SK-N-SH (cell line): ENCODE measurements around the gene PCDHGA2. TPM values are rescaled to one million over a fixed set of nuclear protein-coding genes. Genes with fewer than 3 reads are reported as not detected.
A peak's percentile ranks its signal among the peaks of the same experiment; 100 is the strongest.

Source experiments
- CTCF ChIA-PET: fragments of 300-600, 350-600 bp; formaldehyde crosslinking; extraction: SDS; loops from one replicate; lab custom pipeline; 2021; lab: Yijun Ruan, JAX
- POLR2A ChIA-PET: fragments of 350-600 bp; sonication (Branson Sonifier 250); formaldehyde crosslinking; extraction: SDS; loops from one replicate; lab custom pipeline; 2020; ENCODE audit warnings: antibody characterized with exemption, inconsistent platforms; lab: Yijun Ruan, JAX
- DNase-seq: peaks from one replicate; pipeline ENCODE4 v3.0.0; 2012
- H2AFZ ChIP-seq: fragments of 200-600 bp; sonication (generic); 2 replicates; pipeline ENCODE4 v1.8.1; 2016; ENCODE audit warnings: antibody characterized with exemption, mild to moderate bottlenecking, low read depth
- H3F3A ChIP-seq: fragments of 200-600 bp; sonication (generic); replicated peaks from 2 replicates; pipeline ENCODE3; 2016; ENCODE audit warnings: antibody characterized with exemption, mild to moderate bottlenecking; ENCODE audit not compliant: insufficient read depth
- H3K27ac ChIP-seq, 2 experiments: fragments of 200-500 bp in 1 of 2; fragments of 200-600 bp in 1 of 2; sonication (Bioruptor generic) in 1 of 2; sonication (generic), shearing (Covaris generic) in 1 of 2; 2 replicates each; pipeline versions ENCODE4 v1.5.1 to v1.6.1; 2014 to 2016; ENCODE audit warnings: low read depth in 2 of 2, inconsistent platforms in 1 of 2, low read length in 1 of 2, mild to moderate bottlenecking in 1 of 2, mixed read lengths in 1 of 2
- H3K27me3 ChIP-seq: fragments of 200-600 bp; sonication (generic), shearing (Covaris generic); 2 replicates; pipeline ENCODE4 v1.6.1; 2016; ENCODE audit warnings: mixed run types; ENCODE audit not compliant: insufficient read depth
- H3K36me3 ChIP-seq, 2 experiments: fragments of 200-500 bp in 1 of 2; fragments of 200-600 bp in 1 of 2; sonication (Bioruptor generic) in 1 of 2; sonication (generic) in 1 of 2; replicated peaks in 1 of 2; 2 replicates each; pipeline versions ENCODE3 to v1.5.1; 2014 to 2016; ENCODE audit warnings: low read length in 1 of 2, mild to moderate bottlenecking in 1 of 2; ENCODE audit not compliant: insufficient read depth in 2 of 2, control insufficient read depth in 1 of 2
- H3K4me1 ChIP-seq, 2 experiments: fragments of 200-500 bp in 1 of 2; fragments of 200-600 bp in 1 of 2; sonication (Bioruptor generic) in 1 of 2; sonication (generic), shearing (Covaris generic) in 1 of 2; 2 replicates each; pipeline versions ENCODE4 v1.5.1 to v1.6.1; 2014 to 2016; ENCODE audit warnings: low read depth in 1 of 2, low read length in 1 of 2, mixed run types in 1 of 2; ENCODE audit not compliant: insufficient read depth in 2 of 2, control insufficient read depth in 1 of 2
- H3K4me2 ChIP-seq: fragments of 200-600 bp; sonication (generic), shearing (Covaris generic); 2 replicates; pipeline ENCODE4 v1.6.1; 2017; ENCODE audit warnings: mixed run types
- H3K4me3 ChIP-seq, 2 experiments: fragments of 200-500 bp in 1 of 2; fragments of 200-600 bp in 1 of 2; sonication (Bioruptor generic) in 1 of 2; sonication (generic), shearing (Covaris generic) in 1 of 2; 2 replicates each; pipeline versions ENCODE4 v1.5.1 to v1.8.1; 2014 to 2016; ENCODE audit warnings: low read depth in 2 of 2, inconsistent platforms in 1 of 2, low read length in 1 of 2, mild to moderate bottlenecking in 1 of 2, mixed read lengths in 1 of 2, moderate library complexity in 1 of 2
- H3K79me2 ChIP-seq: fragments of 200-600 bp; sonication (generic); 2 replicates; pipeline ENCODE4 v1.8.1; 2017; ENCODE audit warnings: mild to moderate bottlenecking; ENCODE audit not compliant: insufficient read depth
- H3K9ac ChIP-seq: fragments of 200-600 bp; sonication (generic); 2 replicates; pipeline ENCODE4 v1.6.1; 2017; ENCODE audit warnings: mixed run types
- H3K9me2 ChIP-seq: fragments of 200-600 bp; sonication (generic); 2 replicates; pipeline ENCODE4 v1.6.1; 2017; ENCODE audit warnings: mixed run types
- H3K9me3 ChIP-seq: fragments of 200-600 bp; sonication (generic); 2 replicates; pipeline ENCODE4 v1.6.1; 2017; ENCODE audit warnings: mixed run types, mild to moderate bottlenecking, moderate library complexity
- H4K20me1 ChIP-seq: fragments of 200-600 bp; sonication (generic); 2 replicates; pipeline ENCODE4 v1.6.1; 2017; ENCODE audit warnings: mild to moderate bottlenecking, mixed run types; ENCODE audit not compliant: insufficient read depth
- FOXJ3 ChIP-seq: sonication (generic); formaldehyde crosslinking; IDR thresholded peaks from 2 replicates; pipeline ENCODE4 v1.5.1; 2020; ENCODE audit warnings: mild to moderate bottlenecking, missing genetic modification reagents
- FOXM1 ChIP-seq: IDR thresholded peaks from 2 replicates; pipeline ENCODE4 v1.4.0; 2012; ENCODE audit warnings: low read depth, mild to moderate bottlenecking
- GABPA ChIP-seq: IDR thresholded peaks from 2 replicates; pipeline ENCODE4 v1.4.0; 2012; ENCODE audit warnings: low read depth, mild to moderate bottlenecking
- MXI1 ChIP-seq: IDR thresholded peaks from 2 replicates; pipeline ENCODE4 v1.6.1; 2012; ENCODE audit warnings: mild to moderate bottlenecking, low read depth, low read length, improper control_type of control experiment
- NFIC ChIP-seq: IDR thresholded peaks from 2 replicates; pipeline ENCODE4 v1.4.0; 2012; ENCODE audit warnings: borderline replicate concordance
- POLR2AphosphoS5 ChIP-seq: IDR thresholded peaks from 2 replicates; pipeline ENCODE4 v1.6.1; 2012; ENCODE audit warnings: low read depth, low read length
- RAD21 ChIP-seq: IDR thresholded peaks from 2 replicates; pipeline ENCODE4 v1.6.1; 2012; ENCODE audit warnings: mild to moderate bottlenecking, low read length
- YY1 ChIP-seq: IDR thresholded peaks from 2 replicates; pipeline ENCODE4 v1.4.0; 2012; ENCODE audit warnings: low read depth, mild to moderate bottlenecking
- WGBS: methylation state at CpG from one replicate; pipeline ENCODE4 v1.1.6; 2017; ENCODE audit warnings: low lambda C conversion rate; 5-methylcytosine and 5-hydroxymethylcytosine counted together
- polyA plus RNA-seq, 3 experiments: library from polyadenylated mRNA; depleted of rRNA; stranded (reverse); fragments of >200 nt; gene quantifications; 2 replicates each; pipeline ENCODE4 v1.2.3, GENCODE V29; 2012
- TF ChIP-seq, protein P1 (sequence below): fragments of 200-600 bp; sonication (generic); IDR thresholded peaks from 2 replicates; pipeline ENCODE4 v1.6.1; 2017; ENCODE audit warnings: antibody characterized with exemption, mild to moderate bottlenecking, moderate library complexity
- TF ChIP-seq, protein P2 (sequence below): IDR thresholded peaks from 2 replicates; pipeline ENCODE4 v1.6.1; 2012; ENCODE audit warnings: mild to moderate bottlenecking, low read depth, low read length, moderate library complexity

The PCDHGA2 gene
- 1.4 and 1.5 TPM in 2 replicates for polyA plus RNA-seq (2012; rRNA removed)
- 0.76 and 0.96 TPM in 2 replicates for polyA plus RNA-seq (2012; cell fraction: cytosol; rRNA removed)
- polyA plus RNA-seq (2012; cell fraction: nucleus; rRNA removed) = 2.7 and 2.9 TPM in 2 replicates

DNA sequence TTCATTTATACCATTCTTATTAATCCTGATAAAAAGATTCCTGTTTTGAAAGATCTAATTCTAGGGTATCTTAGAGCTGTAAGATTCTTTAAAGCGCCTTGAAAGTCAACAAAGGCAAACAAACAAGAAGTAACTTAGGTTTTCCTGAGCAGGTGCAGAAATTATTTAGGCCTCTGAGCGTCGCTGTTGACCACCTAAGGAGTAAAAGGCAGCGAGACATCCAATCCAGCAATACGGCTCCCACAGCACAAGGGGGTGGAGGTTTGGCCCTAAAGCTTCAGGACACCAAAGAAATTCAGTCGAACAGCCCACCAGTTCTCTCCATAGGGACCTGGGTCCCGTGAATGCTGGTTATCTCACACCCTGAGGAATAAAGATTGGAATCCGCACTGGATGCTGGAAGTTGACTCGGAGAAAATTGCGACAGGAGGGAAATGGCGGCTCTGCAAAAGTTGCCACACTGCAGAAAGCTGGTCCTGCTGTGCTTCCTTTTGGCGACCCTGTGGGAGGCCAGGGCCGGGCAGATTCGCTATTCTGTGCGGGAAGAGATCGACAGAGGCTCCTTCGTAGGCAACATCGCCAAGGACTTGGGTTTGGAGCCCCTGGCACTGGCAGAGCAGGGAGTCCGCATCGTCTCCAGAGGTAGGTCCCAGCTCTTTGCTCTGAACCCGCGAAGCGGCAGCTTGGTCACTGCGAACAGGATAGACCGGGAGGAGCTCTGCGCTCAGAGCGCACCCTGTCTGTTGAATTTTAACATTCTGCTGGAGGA, at the start of gene PCDHGA2:
PCDHGA2 (plus strand) TSS at position 223 of the 769 bp plus-strand sequence.
- H3K4me1 ChIP-seq = no peaks in the 10 kb centered on the region
- H3K27me3 ChIP-seq = no peaks in the 10 kb centered on the region
- POLR2A ChIA-PET = interaction anchor here (0.7 kb wide), 1 partner anchor 225 kb away, joined by 4 read pairs; no protein-coding TSS in a partner anchor
- H3K79me2 ChIP-seq = no peaks in the 10 kb centered on the region
- H2AFZ ChIP-seq = no peak within 1 kb of the TSS
- WGBS = 51% methylated on average over 16 of the region's 27 CpGs
- peak; percentile 46 for DNase-seq
- H3K36me3 ChIP-seq = no peaks in the 10 kb centered on the region
- H3K4me3 ChIP-seq = peak within 1 kb of the TSS in 1 of 2 experiments; percentile 17; a peak in 1 of 4 replicates
- H3F3A ChIP-seq = no peaks in the 10 kb centered on the region
- no peak for TF ChIP-seq FOXM1
- no peak for TF ChIP-seq POLR2AphosphoS5
- TF ChIP-seq, protein P1, sequence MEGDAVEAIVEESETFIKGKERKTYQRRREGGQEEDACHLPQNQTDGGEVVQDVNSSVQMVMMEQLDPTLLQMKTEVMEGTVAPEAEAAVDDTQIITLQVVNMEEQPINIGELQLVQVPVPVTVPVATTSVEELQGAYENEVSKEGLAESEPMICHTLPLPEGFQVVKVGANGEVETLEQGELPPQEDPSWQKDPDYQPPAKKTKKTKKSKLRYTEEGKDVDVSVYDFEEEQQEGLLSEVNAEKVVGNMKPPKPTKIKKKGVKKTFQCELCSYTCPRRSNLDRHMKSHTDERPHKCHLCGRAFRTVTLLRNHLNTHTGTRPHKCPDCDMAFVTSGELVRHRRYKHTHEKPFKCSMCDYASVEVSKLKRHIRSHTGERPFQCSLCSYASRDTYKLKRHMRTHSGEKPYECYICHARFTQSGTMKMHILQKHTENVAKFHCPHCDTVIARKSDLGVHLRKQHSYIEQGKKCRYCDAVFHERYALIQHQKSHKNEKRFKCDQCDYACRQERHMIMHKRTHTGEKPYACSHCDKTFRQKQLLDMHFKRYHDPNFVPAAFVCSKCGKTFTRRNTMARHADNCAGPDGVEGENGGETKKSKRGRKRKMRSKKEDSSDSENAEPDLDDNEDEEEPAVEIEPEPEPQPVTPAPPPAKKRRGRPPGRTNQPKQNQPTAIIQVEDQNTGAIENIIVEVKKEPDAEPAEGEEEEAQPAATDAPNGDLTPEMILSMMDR = peak; percentile 43
- no peak for TF ChIP-seq MXI1
- TF ChIP-seq RAD21 = peak; percentile 47
- no peak for TF ChIP-seq FOXJ3 (CRISPR knock-in tag)
- no peak for TF ChIP-seq GABPA
- no peak for TF ChIP-seq YY1
- TF ChIP-seq, protein P2, sequence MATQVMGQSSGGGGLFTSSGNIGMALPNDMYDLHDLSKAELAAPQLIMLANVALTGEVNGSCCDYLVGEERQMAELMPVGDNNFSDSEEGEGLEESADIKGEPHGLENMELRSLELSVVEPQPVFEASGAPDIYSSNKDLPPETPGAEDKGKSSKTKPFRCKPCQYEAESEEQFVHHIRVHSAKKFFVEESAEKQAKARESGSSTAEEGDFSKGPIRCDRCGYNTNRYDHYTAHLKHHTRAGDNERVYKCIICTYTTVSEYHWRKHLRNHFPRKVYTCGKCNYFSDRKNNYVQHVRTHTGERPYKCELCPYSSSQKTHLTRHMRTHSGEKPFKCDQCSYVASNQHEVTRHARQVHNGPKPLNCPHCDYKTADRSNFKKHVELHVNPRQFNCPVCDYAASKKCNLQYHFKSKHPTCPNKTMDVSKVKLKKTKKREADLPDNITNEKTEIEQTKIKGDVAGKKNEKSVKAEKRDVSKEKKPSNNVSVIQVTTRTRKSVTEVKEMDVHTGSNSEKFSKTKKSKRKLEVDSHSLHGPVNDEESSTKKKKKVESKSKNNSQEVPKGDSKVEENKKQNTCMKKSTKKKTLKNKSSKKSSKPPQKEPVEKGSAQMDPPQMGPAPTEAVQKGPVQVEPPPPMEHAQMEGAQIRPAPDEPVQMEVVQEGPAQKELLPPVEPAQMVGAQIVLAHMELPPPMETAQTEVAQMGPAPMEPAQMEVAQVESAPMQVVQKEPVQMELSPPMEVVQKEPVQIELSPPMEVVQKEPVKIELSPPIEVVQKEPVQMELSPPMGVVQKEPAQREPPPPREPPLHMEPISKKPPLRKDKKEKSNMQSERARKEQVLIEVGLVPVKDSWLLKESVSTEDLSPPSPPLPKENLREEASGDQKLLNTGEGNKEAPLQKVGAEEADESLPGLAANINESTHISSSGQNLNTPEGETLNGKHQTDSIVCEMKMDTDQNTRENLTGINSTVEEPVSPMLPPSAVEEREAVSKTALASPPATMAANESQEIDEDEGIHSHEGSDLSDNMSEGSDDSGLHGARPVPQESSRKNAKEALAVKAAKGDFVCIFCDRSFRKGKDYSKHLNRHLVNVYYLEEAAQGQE = no peak
- no peak for TF ChIP-seq NFIC
- TF ChIP-seq, all 33 proteins: peak for 2
- H4K20me1 ChIP-seq = no peaks in the 10 kb centered on the region
- H3K4me2 ChIP-seq = no peak within 1 kb of the TSS
- CTCF ChIA-PET = interaction anchor here (0.6 to 2.9 kb wide), 14 partner anchors 9 to 254 kb away, joined by 3 to 11 read pairs (median 5); partner anchors contain the start of genes PCDHB14, PCDHGA1 and TAF7
- no peaks in the 10 kb centered on the region for H3K9me2 ChIP-seq
- no peak within 1 kb of the TSS for H3K9ac ChIP-seq
- H3K9me3 ChIP-seq = peaks cover 14% of the 10 kb centered on the region
- H3K27ac ChIP-seq = no peak within 1 kb of the TSS
